GM19395 (cell line): ENCODE measurements around the gene LAT.

ENCODE experiments used
- ATAC-seq: cut with Tn5 transposase; IDR thresholded peaks from one replicate; pipeline ENCODE4 v1.9.1; 2021; ENCODE audit warnings: mild to moderate bottlenecking, moderate library complexity; ENCODE audit not compliant: unreplicated experiment

LAT gene

GRCh38 chr16:29007730-29008593, 23.1 kb downstream of the LAT start:
- ATAC-seq: no peak

GRCh38 chr16:29009050-29009837, 24.4 kb downstream of the LAT start:
- ATAC-seq: no peak

- no peak for ATAC-seq
Measured at GRCh38 chr16:29009838-29010166, 24.9 kb downstream of the LAT start.

GRCh38 chr16:29011112-29011511, 26.3 kb downstream of the LAT start:
- ATAC-seq: no peak

GRCh38 chr16:29011851-29012250, 27.0 kb downstream of the LAT start:
- no peak for ATAC-seq

- no peak for ATAC-seq
Measured at GRCh38 chr16:29012913-29013553, 28.2 kb downstream of the LAT start.

GRCh38 chr16:29014561-29015069, 29.8 kb downstream of the LAT start:
- no peak for ATAC-seq

- ATAC-seq: no peak
Measured at GRCh38 chr16:29022196-29022595, 37.3 kb downstream of the LAT start.

- no peak for ATAC-seq
Measured at GRCh38 chr16:29023279-29024277, 38.7 kb downstream of the LAT start.

- no peak for ATAC-seq
Measured at GRCh38 chr16:29024278-29024677, 39.4 kb downstream of the LAT start.

GRCh38 chr16:29025218-29025617, 40.4 kb downstream of the LAT start:
- ATAC-seq: no peak

- ATAC-seq: no peak
Measured at GRCh38 chr16:29025735-29026134, 40.9 kb downstream of the LAT start.

- no peak for ATAC-seq
Measured at GRCh38 chr16:29028457-29029167, 43.8 kb downstream of the LAT start.

GRCh38 chr16:29029168-29029994, 44.5 kb downstream of the LAT start:
- ATAC-seq: no peak

GRCh38 chr16:29030086-29030840, 45.4 kb downstream of the LAT start:
- ATAC-seq: no peak
